HL-60 (cell line): ENCODE data around the gene SSR2.

Source experiments
- DNase-seq, 2 experiments: peaks; one replicate each; pipeline ENCODE4 v3.0.0-alpha.2; 2010 to 2020; ENCODE audit warnings: low read depth in 1 of 2, low spot score in 1 of 2
- H3K27ac ChIP-seq: fragments of 250-450 bp; sonication (Bioruptor Pico); replicated peaks from 2 replicates; pipeline ENCODE4 v1.5.1; 2020; ENCODE audit warnings: mild to moderate bottlenecking, moderate library complexity
- H3K27me3 ChIP-seq: fragments of 250-450 bp; sonication (Bioruptor Pico); 2 replicates; pipeline ENCODE4 v1.5.1; 2021; ENCODE audit warnings: mild to moderate bottlenecking, moderate library complexity; ENCODE audit not compliant: insufficient read depth, poor library complexity, severe bottlenecking
- H3K4me3 ChIP-seq: replicated peaks from 2 replicates; pipeline ENCODE4 v1.5.1; 2011; ENCODE audit warnings: mild to moderate bottlenecking, control low read depth, low read length; ENCODE audit not compliant: insufficient read depth
- CTCF ChIP-seq: IDR thresholded peaks from one replicate; pipeline ENCODE4 v1.5.1; 2011; ENCODE audit warnings: low read length, control low read depth, inconsistent platforms; ENCODE audit not compliant: insufficient read depth
- GABPA ChIP-seq: IDR thresholded peaks from 2 replicates; pipeline ENCODE4 v1.6.1; 2012; ENCODE audit warnings: low read depth
- POLR2AphosphoS5 ChIP-seq: IDR thresholded peaks from 2 replicates; pipeline ENCODE4 v1.6.1; 2012; ENCODE audit warnings: low read depth
- SPI1 ChIP-seq: IDR thresholded peaks from 2 replicates; pipeline ENCODE4 v1.6.1; 2012; ENCODE audit warnings: low read depth, mild to moderate bottlenecking, borderline replicate concordance
- TF ChIP-seq, protein P1 (sequence below): IDR thresholded peaks from 2 replicates; pipeline ENCODE4 v1.6.1; 2012; ENCODE audit warnings: low read depth; ENCODE audit not compliant: insufficient replicate concordance

Gene SSR2

DNA sequence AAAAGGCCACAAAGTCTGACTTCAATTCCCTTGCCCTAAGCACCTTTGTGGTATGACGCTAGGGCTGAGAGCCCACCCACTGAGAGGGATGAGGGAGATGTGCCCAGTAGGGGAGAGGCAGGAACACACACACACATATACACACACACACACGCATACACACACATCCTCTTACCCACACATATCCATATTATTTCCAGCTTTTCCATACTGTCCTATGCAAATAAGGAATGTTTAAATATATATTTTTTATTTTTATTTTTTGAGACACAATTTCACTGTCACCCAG, 43.2 kb upstream of the SSR2 start:
- Histone ChIP-seq H3K27me3 (no peaks in the 10 kb centered on the region), H3K27ac (no peak overlapping the region), H3K4me3 (no peak overlapping the region)
- no peak for DNase-seq
- TF ChIP-seq, protein P1, sequence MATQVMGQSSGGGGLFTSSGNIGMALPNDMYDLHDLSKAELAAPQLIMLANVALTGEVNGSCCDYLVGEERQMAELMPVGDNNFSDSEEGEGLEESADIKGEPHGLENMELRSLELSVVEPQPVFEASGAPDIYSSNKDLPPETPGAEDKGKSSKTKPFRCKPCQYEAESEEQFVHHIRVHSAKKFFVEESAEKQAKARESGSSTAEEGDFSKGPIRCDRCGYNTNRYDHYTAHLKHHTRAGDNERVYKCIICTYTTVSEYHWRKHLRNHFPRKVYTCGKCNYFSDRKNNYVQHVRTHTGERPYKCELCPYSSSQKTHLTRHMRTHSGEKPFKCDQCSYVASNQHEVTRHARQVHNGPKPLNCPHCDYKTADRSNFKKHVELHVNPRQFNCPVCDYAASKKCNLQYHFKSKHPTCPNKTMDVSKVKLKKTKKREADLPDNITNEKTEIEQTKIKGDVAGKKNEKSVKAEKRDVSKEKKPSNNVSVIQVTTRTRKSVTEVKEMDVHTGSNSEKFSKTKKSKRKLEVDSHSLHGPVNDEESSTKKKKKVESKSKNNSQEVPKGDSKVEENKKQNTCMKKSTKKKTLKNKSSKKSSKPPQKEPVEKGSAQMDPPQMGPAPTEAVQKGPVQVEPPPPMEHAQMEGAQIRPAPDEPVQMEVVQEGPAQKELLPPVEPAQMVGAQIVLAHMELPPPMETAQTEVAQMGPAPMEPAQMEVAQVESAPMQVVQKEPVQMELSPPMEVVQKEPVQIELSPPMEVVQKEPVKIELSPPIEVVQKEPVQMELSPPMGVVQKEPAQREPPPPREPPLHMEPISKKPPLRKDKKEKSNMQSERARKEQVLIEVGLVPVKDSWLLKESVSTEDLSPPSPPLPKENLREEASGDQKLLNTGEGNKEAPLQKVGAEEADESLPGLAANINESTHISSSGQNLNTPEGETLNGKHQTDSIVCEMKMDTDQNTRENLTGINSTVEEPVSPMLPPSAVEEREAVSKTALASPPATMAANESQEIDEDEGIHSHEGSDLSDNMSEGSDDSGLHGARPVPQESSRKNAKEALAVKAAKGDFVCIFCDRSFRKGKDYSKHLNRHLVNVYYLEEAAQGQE = no peak
- TF ChIP-seq POLR2AphosphoS5 = no peak
- TF ChIP-seq CTCF = no peak
- TF ChIP-seq GABPA = no peak
- no peak for TF ChIP-seq SPI1

DNA sequence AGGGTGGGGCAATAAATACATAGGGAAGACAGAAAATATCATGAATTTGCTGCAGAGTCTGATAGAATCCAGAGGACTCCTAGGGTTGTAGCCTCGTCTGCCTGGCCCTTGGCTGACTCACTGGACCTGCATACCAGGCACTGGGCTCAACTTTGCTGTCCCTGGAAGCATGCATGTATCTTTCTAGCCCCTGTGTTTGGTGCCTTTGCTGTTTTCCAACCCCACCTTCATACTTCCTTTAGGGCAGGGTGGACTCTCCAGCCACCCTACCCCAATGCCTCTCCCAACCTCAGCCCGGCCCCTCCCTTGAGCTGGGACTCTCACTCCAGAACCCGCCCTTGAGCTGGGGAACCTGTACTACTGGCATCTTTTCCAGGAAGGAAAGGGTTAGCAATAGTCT, 41.4 kb upstream of the SSR2 start:
- Histone ChIP-seq H3K27ac (no peak overlapping the region), H3K4me3 (no peak overlapping the region), H3K27me3 (no peaks in the 10 kb centered on the region)
- no peak for TF ChIP-seq POLR2AphosphoS5
- TF ChIP-seq GABPA = no peak
- no peak for TF ChIP-seq SPI1
- TF ChIP-seq, protein P1 = no peak
- no peak for TF ChIP-seq CTCF
- DNase-seq = no peak

GRCh38 chr1:156060937-156061636, 40.3 kb upstream of the SSR2 start, which contains the start of gene RAB25:
Gene RAB25 (plus strand): TSS chr1:156061160. CDS start chr1:156061401, 241 bp downstream.
- H3K27me3 ChIP-seq = no peaks in the 10 kb centered on the region
- TF ChIP-seq SPI1 = no peak
- no peak for TF ChIP-seq POLR2AphosphoS5
- TF ChIP-seq, protein P1 = no peak
- no peak for TF ChIP-seq GABPA
- no peak for TF ChIP-seq CTCF
- H3K4me3 ChIP-seq = no peak within 1 kb of the TSS
- no peak for DNase-seq
- H3K27ac ChIP-seq = no peak within 1 kb of the TSS
